IMR-90 (cell line): ENCODE measurements around the gene KRT82.

Experiments used
- BHLHE40 ChIP-seq: fragments of 150-350 bp; IDR thresholded peaks from 2 replicates; pipeline ENCODE4 v1.6.1; 2016; ENCODE audit warnings: mild to moderate bottlenecking, low read depth, low read length
- CEBPB ChIP-seq: IDR thresholded peaks from 2 replicates; pipeline ENCODE4 v1.6.1; 2012; ENCODE audit warnings: low read depth, low read length, improper control_type of control experiment
- CHD1 ChIP-seq: IDR thresholded peaks from 2 replicates; pipeline ENCODE4 v1.6.1; 2012; ENCODE audit warnings: low read depth, low read length, improper control_type of control experiment
- FOS ChIP-seq: fragments of 150-350 bp; IDR thresholded peaks from 2 replicates; pipeline ENCODE4 v1.6.1; 2016; ENCODE audit warnings: low read depth, low read length
- MAZ ChIP-seq: IDR thresholded peaks from 2 replicates; pipeline ENCODE4 v1.6.1; 2012; ENCODE audit warnings: low read depth, mild to moderate bottlenecking, low read length, improper control_type of control experiment, moderate library complexity, borderline replicate concordance
- MXI1 ChIP-seq: IDR thresholded peaks from 2 replicates; pipeline ENCODE4 v1.6.1; 2012; ENCODE audit warnings: low read depth, mild to moderate bottlenecking, low read length, moderate library complexity, borderline replicate concordance
- POLR2A ChIP-seq: IDR thresholded peaks from 2 replicates; pipeline ENCODE4 v1.6.1; 2012; ENCODE audit warnings: mild to moderate bottlenecking, low read depth, low read length
- RAD21 ChIP-seq: IDR thresholded peaks from 2 replicates; pipeline ENCODE4 v1.6.1; 2012; ENCODE audit warnings: low read length, improper control_type of control experiment
- RFX5 ChIP-seq: IDR thresholded peaks from 2 replicates; pipeline ENCODE4 v1.8.0; 2012; ENCODE audit warnings: low read depth, mild to moderate bottlenecking, low read length, moderate library complexity
- SMC3 ChIP-seq: fragments of 150-350 bp; IDR thresholded peaks from 2 replicates; pipeline ENCODE4 v1.6.1; 2016; ENCODE audit warnings: low read depth, mild to moderate bottlenecking, antibody characterized with exemption, low read length, moderate library complexity
- TF ChIP-seq, protein P1 (sequence below): conservative IDR thresholded peaks from 2 replicates; pipeline ENCODE4 v1.5.1; 2012; ENCODE audit warnings: mild to moderate bottlenecking, low read depth, low read length, improper control_type of control experiment
- TF ChIP-seq, protein P2 (sequence below): fragments of 150-350 bp; IDR thresholded peaks from 2 replicates; pipeline ENCODE4 v1.6.1; 2017; ENCODE audit warnings: mild to moderate bottlenecking, antibody characterized with exemption, low read length, low read depth

DNA sequence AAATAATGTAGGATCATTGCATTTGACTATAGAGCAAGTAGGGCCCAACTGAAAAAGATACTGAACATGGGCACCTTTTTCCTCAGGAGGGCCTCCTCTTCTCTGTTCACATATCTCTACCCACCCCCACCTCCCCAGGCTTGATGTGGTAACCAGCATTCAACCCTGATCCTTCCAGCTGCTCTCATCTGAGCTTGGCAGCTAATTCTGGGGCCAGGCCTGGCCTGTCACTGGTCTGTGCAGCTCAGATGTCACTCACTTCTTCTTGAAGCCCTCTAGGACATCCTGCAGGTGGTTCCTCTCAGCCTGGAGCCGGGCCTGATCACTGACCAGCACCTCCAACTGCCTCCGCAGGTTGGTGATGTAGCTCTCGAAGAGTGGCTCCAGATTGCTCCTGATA is 22.8 kb downstream of the KRT82 start:
- no peak for TF ChIP-seq SMC3
- TF ChIP-seq, protein P1, sequence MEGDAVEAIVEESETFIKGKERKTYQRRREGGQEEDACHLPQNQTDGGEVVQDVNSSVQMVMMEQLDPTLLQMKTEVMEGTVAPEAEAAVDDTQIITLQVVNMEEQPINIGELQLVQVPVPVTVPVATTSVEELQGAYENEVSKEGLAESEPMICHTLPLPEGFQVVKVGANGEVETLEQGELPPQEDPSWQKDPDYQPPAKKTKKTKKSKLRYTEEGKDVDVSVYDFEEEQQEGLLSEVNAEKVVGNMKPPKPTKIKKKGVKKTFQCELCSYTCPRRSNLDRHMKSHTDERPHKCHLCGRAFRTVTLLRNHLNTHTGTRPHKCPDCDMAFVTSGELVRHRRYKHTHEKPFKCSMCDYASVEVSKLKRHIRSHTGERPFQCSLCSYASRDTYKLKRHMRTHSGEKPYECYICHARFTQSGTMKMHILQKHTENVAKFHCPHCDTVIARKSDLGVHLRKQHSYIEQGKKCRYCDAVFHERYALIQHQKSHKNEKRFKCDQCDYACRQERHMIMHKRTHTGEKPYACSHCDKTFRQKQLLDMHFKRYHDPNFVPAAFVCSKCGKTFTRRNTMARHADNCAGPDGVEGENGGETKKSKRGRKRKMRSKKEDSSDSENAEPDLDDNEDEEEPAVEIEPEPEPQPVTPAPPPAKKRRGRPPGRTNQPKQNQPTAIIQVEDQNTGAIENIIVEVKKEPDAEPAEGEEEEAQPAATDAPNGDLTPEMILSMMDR, result no peak
- no peak for TF ChIP-seq CEBPB
- TF ChIP-seq POLR2A, result no peak
- TF ChIP-seq RAD21, result no peak
- TF ChIP-seq MXI1, result no peak
- no peak for TF ChIP-seq FOS
- no peak for TF ChIP-seq CHD1
- TF ChIP-seq RFX5, result no peak
- no peak for TF ChIP-seq BHLHE40
- TF ChIP-seq, protein P2, sequence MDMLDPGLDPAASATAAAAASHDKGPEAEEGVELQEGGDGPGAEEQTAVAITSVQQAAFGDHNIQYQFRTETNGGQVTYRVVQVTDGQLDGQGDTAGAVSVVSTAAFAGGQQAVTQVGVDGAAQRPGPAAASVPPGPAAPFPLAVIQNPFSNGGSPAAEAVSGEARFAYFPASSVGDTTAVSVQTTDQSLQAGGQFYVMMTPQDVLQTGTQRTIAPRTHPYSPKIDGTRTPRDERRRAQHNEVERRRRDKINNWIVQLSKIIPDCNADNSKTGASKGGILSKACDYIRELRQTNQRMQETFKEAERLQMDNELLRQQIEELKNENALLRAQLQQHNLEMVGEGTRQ, result no peak
- no peak for TF ChIP-seq MAZ
